Mesenchymal stem cell (in vitro differentiated cells and primary cell): ENCODE results near the gene DCPS.
A peak's percentile ranks its signal among the peaks of the same experiment; 100 is the strongest.
"Not testable (repeated sequence)": the region's sequence is repeated elsewhere in the genome, so short reads cannot be mapped to it uniquely, and the experiment has no call there.

Experiments
- DNase-seq: peaks from one replicate; pipeline ENCODE4 v3.0.0-alpha.2; 2013
- H2AFZ ChIP-seq: one replicate; pipeline ENCODE4 v1.6.1; 2013; ENCODE audit warnings: low read depth, mild to moderate bottlenecking, control low read depth, inconsistent platforms, low read length, moderate library complexity
- H2AK5ac ChIP-seq: 2 replicates; pipeline ENCODE4 v1.6.1; 2013; ENCODE audit warnings: low read length, moderate library complexity, mild to moderate bottlenecking, inconsistent platforms; ENCODE audit not compliant: severe bottlenecking
- H2BK120ac ChIP-seq: one replicate; pipeline ENCODE4 v1.6.1; 2013; ENCODE audit warnings: low read depth, mild to moderate bottlenecking, inconsistent platforms, low read length, moderate library complexity
- H2BK12ac ChIP-seq, 2 experiments: one replicate each; pipeline ENCODE4 v1.6.1; 2013; ENCODE audit warnings: inconsistent platforms in 2 of 2, low read length in 2 of 2, mild to moderate bottlenecking in 2 of 2, moderate library complexity in 2 of 2, control low read depth in 1 of 2
- H2BK15ac ChIP-seq: one replicate; pipeline ENCODE4 v1.6.1; 2013; ENCODE audit warnings: mild to moderate bottlenecking, low read depth, inconsistent platforms; ENCODE audit not compliant: poor library complexity, severe bottlenecking
- H2BK5ac ChIP-seq: 2 replicates; pipeline ENCODE4 v1.6.1; 2013; ENCODE audit warnings: low read depth, mild to moderate bottlenecking, low read length, control low read depth, inconsistent platforms; ENCODE audit not compliant: poor library complexity, severe bottlenecking
- H3K14ac ChIP-seq, 2 experiments: one replicate each; pipeline ENCODE4 v1.6.1; 2013; ENCODE audit warnings: inconsistent platforms in 2 of 2, low read length in 2 of 2, control low read depth in 1 of 2, mild to moderate bottlenecking in 1 of 2, moderate library complexity in 1 of 2
- H3K18ac ChIP-seq, 2 experiments: one replicate each; pipeline ENCODE4 v1.6.1; 2013; ENCODE audit warnings: inconsistent platforms in 2 of 2, low read length in 2 of 2, control low read depth in 1 of 2, low read depth in 1 of 2, mild to moderate bottlenecking in 1 of 2
- H3K23ac ChIP-seq, 2 experiments: one replicate each; pipeline ENCODE4 v1.6.1; 2013; ENCODE audit warnings: inconsistent platforms in 2 of 2, low read length in 2 of 2, mild to moderate bottlenecking in 2 of 2, moderate library complexity in 2 of 2, control low read depth in 1 of 2
- H3K27ac ChIP-seq: 2 replicates; pipeline ENCODE4 v1.5.1; 2013; ENCODE audit warnings: mild to moderate bottlenecking, moderate library complexity, low read length, control low read depth, inconsistent platforms; ENCODE audit not compliant: poor library complexity, severe bottlenecking
- H3K27me3 ChIP-seq, 2 experiments: 2 replicates each; pipeline versions ENCODE4 v1.6.1 to v1.7.0; 2013; ENCODE audit warnings: low read length in 2 of 2, mild to moderate bottlenecking in 2 of 2, moderate library complexity in 2 of 2, control low read depth in 1 of 2, inconsistent platforms in 1 of 2; ENCODE audit not compliant: control insufficient read depth in 1 of 2, insufficient read depth in 1 of 2
- H3K36me3 ChIP-seq, 2 experiments: 2 replicates each; pipeline versions ENCODE4 v1.6.1 to v1.7.0; 2013; ENCODE audit warnings: low read length in 2 of 2, control low read depth in 1 of 2, inconsistent platforms in 1 of 2, low read depth in 1 of 2, mild to moderate bottlenecking in 1 of 2; ENCODE audit not compliant: insufficient read depth in 2 of 2, control insufficient read depth in 1 of 2
- H3K4ac ChIP-seq, 2 experiments: one replicate each; pipeline ENCODE4 v1.6.1; 2013; ENCODE audit warnings: inconsistent platforms in 2 of 2, low read length in 2 of 2, mild to moderate bottlenecking in 2 of 2, moderate library complexity in 2 of 2, control low read depth in 1 of 2, low read depth in 1 of 2
- H3K4me1 ChIP-seq: 2 replicates; pipeline ENCODE4 v1.6.1; 2013; ENCODE audit warnings: low read depth, low read length, control low read depth; ENCODE audit not compliant: control insufficient read depth, insufficient read depth
- H3K4me2 ChIP-seq: 2 replicates; pipeline ENCODE4 v1.6.1; 2013; ENCODE audit warnings: low read length, mild to moderate bottlenecking, inconsistent platforms; ENCODE audit not compliant: poor library complexity, severe bottlenecking
- H3K4me3 ChIP-seq, 2 experiments: 2 replicates each; pipeline versions ENCODE4 v1.5.1 to v1.7.0; 2013; ENCODE audit warnings: low read length in 2 of 2, mild to moderate bottlenecking in 2 of 2, control low read depth in 1 of 2, low read depth in 1 of 2; ENCODE audit not compliant: insufficient read depth in 1 of 2
- H3K79me1 ChIP-seq: replicated peaks from 2 replicates; pipeline ENCODE4 v1.6.1; 2013; ENCODE audit warnings: mild to moderate bottlenecking, control low read depth, low read length, inconsistent platforms; ENCODE audit not compliant: poor library complexity, severe bottlenecking
- H3K9ac ChIP-seq: 2 replicates; pipeline ENCODE4 v1.7.0; 2013; ENCODE audit warnings: mild to moderate bottlenecking, low read length, moderate library complexity
- H3K9me3 ChIP-seq: 2 replicates; pipeline ENCODE4 v1.7.0; 2013; ENCODE audit warnings: mild to moderate bottlenecking, low read length; ENCODE audit not compliant: control insufficient read depth
- H4K8ac ChIP-seq: one replicate; pipeline ENCODE4 v1.6.1; 2013; ENCODE audit warnings: inconsistent platforms, mild to moderate bottlenecking, low read length, moderate library complexity
- H4K91ac ChIP-seq: one replicate; pipeline ENCODE4 v1.6.1; 2013; ENCODE audit warnings: mild to moderate bottlenecking, low read length, inconsistent platforms
- WGBS: methylation state at CpG from one replicate; pipeline ENCODE4 v1.1.7; 2013; ENCODE audit warnings: mixed read lengths; 5-methylcytosine and 5-hydroxymethylcytosine counted together

The DCPS gene

DNA sequence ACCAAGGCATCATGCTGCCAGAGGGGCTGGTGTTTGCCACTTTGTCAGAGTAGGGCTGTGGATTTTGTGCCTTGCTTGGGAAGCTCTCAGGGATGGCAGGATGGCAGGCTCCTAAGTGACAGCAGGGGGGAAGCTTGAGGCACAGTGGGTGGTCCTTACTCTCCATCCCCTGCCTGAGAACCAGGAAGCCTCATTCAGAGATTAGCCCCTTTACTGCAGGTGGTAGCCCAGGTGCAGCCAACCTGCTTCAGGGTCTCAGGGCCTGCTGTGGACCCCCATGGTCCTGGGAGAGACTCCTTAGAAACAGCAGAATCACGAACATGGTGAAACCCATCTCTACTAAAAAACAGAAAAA is 42.7 kb downstream of the DCPS start:
- no peak overlapping the region for H2AFZ ChIP-seq
- H3K27me3 ChIP-seq, result no peaks in the 10 kb centered on the region
- H3K79me1 ChIP-seq, result peaks cover 28% of the 10 kb centered on the region
- peak overlapping the region in 1 of 2 experiments; percentile 58 for H3K14ac ChIP-seq
- H2BK12ac ChIP-seq, result peak overlapping the region; percentile 17 to 49
- H3K4me1 ChIP-seq, result peaks cover 21% of the 10 kb centered on the region
- H3K36me3 ChIP-seq, result peaks cover 20 to 32% of the 10 kb centered on the region in 2 experiments
- no peak overlapping the region for H2BK120ac ChIP-seq
- H3K9ac ChIP-seq, result peak overlapping the region; percentile 77
- H2BK15ac ChIP-seq, result peak overlapping the region; percentile 39
- no peak overlapping the region for H2BK5ac ChIP-seq
- H3K4me3 ChIP-seq, result peak overlapping the region in 1 of 2 experiments; percentile 26
- DNase-seq, result no peak
- H3K27ac ChIP-seq, result no peak overlapping the region
- no peak overlapping the region for H3K23ac ChIP-seq
- H3K4ac ChIP-seq, result peak overlapping the region; percentile 6 to 29
- H4K8ac ChIP-seq, result peak overlapping the region; percentile 74
- peak overlapping the region; percentile 80 for H4K91ac ChIP-seq
- H2AK5ac ChIP-seq, result no peak overlapping the region
- H3K18ac ChIP-seq, result peak overlapping the region; percentile 40
- H3K9me3 ChIP-seq, result no peaks in the 10 kb centered on the region
- no peak overlapping the region for H3K4me2 ChIP-seq
- 50% methylated on average over 1 of the region's 1 CpG for WGBS

DNA sequence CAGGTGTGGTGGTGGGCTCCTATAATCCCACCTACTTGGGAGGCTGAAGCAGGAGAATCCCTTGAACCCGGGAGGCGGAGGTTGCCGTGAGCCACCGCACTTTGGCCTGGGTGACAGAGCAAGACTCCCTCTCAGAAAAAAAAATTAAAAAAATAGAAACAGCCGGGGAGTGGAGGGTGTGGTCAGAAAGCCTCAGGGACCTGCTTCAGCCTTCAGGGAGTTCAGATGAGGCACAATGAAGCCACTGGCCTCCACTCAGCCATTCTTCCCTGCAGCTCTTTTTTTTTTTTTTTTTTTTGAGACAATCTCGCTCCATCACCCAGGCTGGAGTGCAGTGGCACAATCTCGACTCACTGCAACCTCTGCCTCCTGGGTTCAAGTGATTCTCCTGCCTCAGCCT is 43.1 kb downstream of the DCPS start:
- H4K91ac ChIP-seq, H2BK5ac ChIP-seq, H3K18ac ChIP-seq, H2BK12ac ChIP-seq, H2BK15ac ChIP-seq, DNase-seq, H4K8ac ChIP-seq, H3K4me2 ChIP-seq, H2AFZ ChIP-seq, H2BK120ac ChIP-seq, H3K14ac ChIP-seq, H3K4me3 ChIP-seq, H3K9me3 ChIP-seq, H3K27ac ChIP-seq, H3K27me3 ChIP-seq, H2AK5ac ChIP-seq, H3K23ac ChIP-seq: not testable (repeated sequence)
- peak overlapping the region in 1 of 2 experiments; percentile 29 for H3K4ac ChIP-seq
- H3K36me3 ChIP-seq, result peaks cover 19 to 32% of the 10 kb centered on the region in 2 experiments
- H3K4me1 ChIP-seq, result peaks cover 18% of the 10 kb centered on the region
- H3K9ac ChIP-seq, result peak overlapping the region; percentile 77
- H3K79me1 ChIP-seq, result peaks cover 31% of the 10 kb centered on the region
- 77% methylated on average over 3 of the region's 7 CpGs for WGBS

DNA sequence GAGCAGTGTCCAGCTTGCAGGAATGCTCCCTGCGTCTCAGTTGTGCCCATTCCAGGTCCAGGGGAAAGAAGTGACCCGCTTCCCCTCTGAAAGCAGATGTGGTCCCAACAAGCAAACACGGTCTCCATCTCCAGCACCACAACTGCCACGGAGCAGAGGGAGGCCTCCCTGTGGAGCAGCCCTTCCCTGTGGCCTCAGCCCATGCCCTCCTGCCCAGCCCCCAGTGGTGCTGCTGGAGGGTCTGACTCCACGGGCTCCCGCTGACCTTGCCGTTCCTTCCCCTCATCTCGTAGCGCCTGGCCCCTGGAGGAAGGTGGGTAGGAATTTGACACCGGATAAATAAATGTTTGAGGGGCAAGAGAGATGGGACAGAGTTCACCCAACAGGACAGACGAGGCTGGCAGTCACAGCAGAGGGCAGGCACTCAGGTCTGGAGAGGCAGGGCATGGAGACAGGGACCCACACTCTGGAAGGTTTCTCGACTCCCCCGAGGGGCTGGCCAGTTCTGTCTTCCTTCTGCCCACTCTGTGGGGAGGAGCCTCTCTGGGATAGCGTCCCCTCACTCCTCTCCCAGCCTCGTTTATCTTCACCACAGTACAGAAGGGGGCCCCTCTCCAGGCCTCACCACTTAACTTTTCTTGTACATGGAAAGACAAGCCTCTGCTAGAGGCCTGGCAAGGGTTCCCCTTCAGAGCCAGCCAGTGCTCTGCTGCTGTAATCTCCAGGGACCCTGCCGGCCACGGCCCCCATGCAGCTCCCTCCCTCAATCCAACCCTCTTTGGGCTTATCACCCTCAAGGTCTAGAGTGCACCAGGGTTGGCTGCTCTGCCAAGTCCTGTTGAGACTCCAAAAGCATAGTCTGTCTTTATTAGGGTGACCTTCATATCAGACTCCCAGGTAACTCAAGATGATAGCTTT is 44.1 kb downstream of the DCPS start:
- Histone ChIP-seq H2AFZ (no peak overlapping the region), H3K27me3 (no peaks in the 10 kb centered on the region), H3K36me3 (peaks cover 16 to 36% of the 10 kb centered on the region in 2 experiments), H2AK5ac (no peak overlapping the region), H2BK12ac (peak overlapping the region; percentile 23 to 65), H3K4me3 (peak overlapping the region in 1 of 2 experiments; percentile 0), H3K4ac (peak overlapping the region; percentile 35 to 65), H4K8ac (peak overlapping the region; percentile 82), H3K79me1 (peaks cover 37% of the 10 kb centered on the region), H2BK120ac (peak overlapping the region; percentile 38), H3K14ac (peak overlapping the region in 1 of 2 experiments; percentile 75), H3K4me1 (peaks cover 17% of the 10 kb centered on the region), H3K4me2 (no peak overlapping the region), H3K23ac (no peak overlapping the region), H2BK15ac (peak overlapping the region; percentile 33), H3K9me3 (no peaks in the 10 kb centered on the region), H3K27ac (no peak overlapping the region), H3K9ac (no peak overlapping the region), H4K91ac (peak overlapping the region; percentile 95), H2BK5ac (no peak overlapping the region), H3K18ac (peak overlapping the region; percentile 72 to 90)
- no peak for DNase-seq
- 77% methylated on average over 16 of the region's 17 CpGs for WGBS

DNA sequence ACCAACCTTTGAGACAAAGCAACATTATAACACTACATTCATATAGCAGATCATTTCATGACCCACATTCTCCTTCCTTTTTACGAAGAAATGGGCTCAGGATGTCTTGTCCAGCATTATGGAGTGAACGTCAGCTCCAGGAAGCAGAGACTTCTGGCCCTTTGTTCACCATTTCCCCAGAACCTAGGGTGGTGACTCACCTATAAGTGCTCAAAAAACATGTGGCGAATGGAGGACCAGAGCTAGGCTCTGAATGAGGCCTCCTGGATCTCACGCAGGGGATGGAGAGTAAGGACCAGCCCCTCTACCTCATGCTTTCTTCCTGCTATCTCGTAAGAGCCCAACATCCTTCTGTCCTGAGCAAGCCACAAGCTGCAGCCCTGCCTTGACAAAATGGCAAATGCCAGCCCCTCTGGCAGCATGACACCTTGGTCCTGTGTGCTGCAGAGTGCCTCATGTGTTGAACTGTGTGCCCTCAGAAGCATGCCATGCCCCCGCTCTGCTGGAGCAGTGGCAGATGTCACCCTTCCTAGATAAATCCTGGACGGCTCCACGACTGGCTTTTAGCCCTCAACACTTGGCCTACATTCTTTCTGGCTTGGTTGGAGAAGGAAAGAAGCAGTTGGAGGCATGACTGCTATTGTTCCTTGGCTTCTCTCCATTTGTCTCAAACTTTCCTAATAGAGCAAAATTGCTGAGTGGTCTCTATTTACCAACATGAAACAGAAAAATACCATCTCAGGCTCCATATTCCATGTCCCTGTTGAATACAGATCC is 45.1 kb downstream of the DCPS start:
- no peak overlapping the region for H2BK15ac ChIP-seq

More for the DNA sequence above, 45.1 kb downstream of the DCPS start:
- peak overlapping the region; percentile 5 for H4K91ac ChIP-seq
- H2BK120ac ChIP-seq, result no peak overlapping the region
- H4K8ac ChIP-seq, result peak overlapping the region; percentile 29
- H3K27me3 ChIP-seq, result no peaks in the 10 kb centered on the region
- peak overlapping the region in 1 of 2 experiments; percentile 49 for H3K4ac ChIP-seq
- peak overlapping the region in 1 of 2 experiments; percentile 97 for H3K23ac ChIP-seq
- H3K4me2 ChIP-seq, result no peak overlapping the region
- no peaks in the 10 kb centered on the region for H3K9me3 ChIP-seq
- H2BK5ac ChIP-seq, result no peak overlapping the region
- H3K36me3 ChIP-seq, result peaks cover 9 to 34% of the 10 kb centered on the region in 2 experiments
- no peak for DNase-seq
- peaks cover 17% of the 10 kb centered on the region for H3K4me1 ChIP-seq
- H3K4me3 ChIP-seq, result peak overlapping the region in 1 of 2 experiments; percentile 11
- WGBS, result 82% methylated on average over 8 of the region's 8 CpGs
- peak overlapping the region; percentile 37 for H3K9ac ChIP-seq
- peak overlapping the region; percentile 79 to 94 for H3K18ac ChIP-seq
- no peak overlapping the region for H2AFZ ChIP-seq
- no peak overlapping the region for H3K27ac ChIP-seq
- H3K79me1 ChIP-seq, result peaks cover 37% of the 10 kb centered on the region
- peak overlapping the region in 1 of 2 experiments; percentile 73 for H3K14ac ChIP-seq
- no peak overlapping the region for H2AK5ac ChIP-seq
- H2BK12ac ChIP-seq, result peak overlapping the region in 1 of 2 experiments; percentile 88
